Measurements from ENCODE around the gene CYP2S1. TPM values are rescaled to one million over a fixed set of nuclear protein-coding genes. Genes with fewer than 3 reads are reported as not detected.
"Not testable (repeated sequence)": the region's sequence is repeated elsewhere in the genome, so short reads cannot be mapped to it uniquely, and the experiment has no call there.

CYP2S1 gene
- total RNA-seq, 2 donors from 2014 or later: 22.6 to 44.9 TPM

DNA sequence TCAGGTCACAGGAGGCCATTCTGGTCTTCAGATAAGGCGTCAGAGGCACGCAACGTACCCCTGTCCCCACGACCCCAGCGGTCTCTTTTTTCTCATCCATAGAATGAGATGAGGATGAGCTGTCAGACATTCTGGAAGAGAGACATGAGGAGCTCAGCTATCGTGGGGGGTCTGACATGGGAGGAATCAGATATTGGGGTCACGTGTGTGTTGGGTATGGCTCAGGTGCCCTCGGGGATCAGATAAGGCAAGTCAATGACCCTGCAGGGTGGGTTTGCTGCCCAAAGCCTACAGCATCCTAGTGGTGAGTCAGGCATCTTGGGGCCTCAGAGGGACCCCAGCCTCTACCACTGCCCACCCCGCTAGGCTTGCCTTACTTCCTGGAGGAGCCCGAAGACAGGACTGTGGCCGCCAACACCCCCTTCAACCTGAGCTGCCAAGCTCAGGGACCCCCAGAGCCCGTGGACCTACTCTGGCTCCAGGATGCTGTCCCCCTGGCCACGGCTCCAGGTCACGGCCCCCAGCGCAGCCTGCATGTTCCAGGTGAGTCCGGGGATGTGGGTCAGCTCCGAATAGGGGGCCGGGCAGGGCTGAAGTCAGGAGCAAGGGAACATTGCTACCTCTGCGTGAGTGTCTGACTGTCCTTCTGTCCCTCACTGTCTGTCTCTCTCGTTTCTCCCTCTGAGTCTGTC lies 28.6 kb downstream of the CYP2S1 start:
- ATAC-seq: no peak
- intact Hi-C loops (cut with DNase I, micrococcal nuclease): no loop called here
- DNase-seq: no peak

DNA sequence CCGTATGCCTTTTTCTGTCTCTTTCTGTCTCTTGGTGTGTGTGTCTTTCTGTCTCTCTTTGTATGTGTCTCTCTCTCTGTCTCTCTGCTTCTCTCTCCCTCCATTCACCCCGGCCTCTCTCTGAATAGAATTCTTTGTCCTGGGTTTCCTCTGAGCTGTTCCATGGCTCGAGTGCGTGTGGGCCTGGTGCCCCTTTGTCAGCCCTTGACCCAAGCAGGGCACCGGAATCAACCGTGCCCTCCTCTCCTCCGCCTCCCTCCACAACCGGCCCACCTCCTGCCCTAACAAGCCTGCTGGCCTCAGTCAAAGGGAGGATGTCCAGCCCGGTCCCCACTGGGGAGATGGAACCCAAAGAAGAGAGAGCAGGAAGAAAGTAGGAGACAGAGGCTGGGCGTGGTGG lies 29.2 kb downstream of the CYP2S1 start:
- no peak for ATAC-seq
- no peak for DNase-seq
- intact Hi-C loops (cut with DNase I, micrococcal nuclease): no loop called here

DNA sequence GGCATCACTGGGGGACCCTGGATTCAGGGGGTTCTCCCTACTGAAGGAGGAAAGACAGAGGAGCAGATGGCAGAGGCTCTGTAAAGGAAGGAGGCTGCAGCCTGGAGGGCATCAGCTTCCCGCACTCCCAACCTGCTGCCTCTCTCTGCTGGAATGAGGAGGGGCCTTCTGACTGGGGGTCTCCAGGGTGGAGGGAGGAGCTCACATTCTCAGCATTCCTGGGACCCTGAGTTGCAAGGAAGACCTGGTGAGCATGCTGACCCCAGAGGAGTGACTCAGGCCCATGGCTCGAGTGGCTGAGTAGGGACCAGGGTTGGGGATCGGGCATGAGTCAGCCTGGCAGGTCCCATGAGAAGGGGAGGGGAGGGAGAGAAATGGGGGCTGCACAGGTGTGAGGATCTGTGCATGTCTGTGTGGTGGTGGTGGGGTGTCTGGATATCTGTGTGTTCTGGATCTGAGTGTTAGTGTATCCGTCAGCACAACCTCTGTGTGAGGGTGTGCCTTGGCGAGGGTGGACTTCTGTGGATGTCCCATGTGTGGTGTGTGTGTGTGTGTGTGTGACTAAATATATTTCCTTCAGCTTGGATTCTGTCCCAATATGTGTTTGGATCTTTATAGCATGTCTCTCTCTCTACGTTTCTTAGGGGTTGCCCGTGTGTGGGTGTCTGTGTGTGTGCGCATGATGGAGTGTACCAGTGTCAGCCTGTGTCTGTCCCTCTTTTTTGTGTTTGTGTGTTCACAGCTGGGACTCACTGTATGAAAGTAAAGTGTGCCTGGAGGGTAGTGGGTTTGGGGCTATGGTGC lies 30.6 kb downstream of the CYP2S1 start:
- ATAC-seq: no peak
- no peak for DNase-seq
- intact Hi-C loops (cut with DNase I, micrococcal nuclease): no loop called here

DNA sequence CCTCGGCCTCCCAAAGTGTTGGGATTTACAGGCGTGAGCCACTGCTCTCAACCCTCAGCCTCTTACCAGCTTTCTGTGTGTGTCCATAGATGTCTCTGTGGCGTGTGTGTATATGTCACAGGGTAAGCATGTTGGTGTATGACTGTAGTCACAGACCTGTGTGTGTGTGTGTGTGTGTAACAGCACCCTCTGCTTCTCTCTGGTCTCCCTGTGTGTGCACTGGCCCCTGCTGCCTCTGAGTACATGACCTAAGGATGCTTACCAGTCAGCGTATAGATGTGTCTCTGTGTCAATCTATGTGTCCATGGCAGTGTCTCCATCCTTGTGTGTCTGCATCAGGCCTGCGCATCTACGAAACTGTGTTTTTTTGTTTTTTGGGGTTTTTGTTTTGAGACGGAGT lies 31.6 kb downstream of the CYP2S1 start:
- no peak for DNase-seq
- intact Hi-C loops (cut with DNase I, micrococcal nuclease): no loop called here
- no peak for ATAC-seq

DNA sequence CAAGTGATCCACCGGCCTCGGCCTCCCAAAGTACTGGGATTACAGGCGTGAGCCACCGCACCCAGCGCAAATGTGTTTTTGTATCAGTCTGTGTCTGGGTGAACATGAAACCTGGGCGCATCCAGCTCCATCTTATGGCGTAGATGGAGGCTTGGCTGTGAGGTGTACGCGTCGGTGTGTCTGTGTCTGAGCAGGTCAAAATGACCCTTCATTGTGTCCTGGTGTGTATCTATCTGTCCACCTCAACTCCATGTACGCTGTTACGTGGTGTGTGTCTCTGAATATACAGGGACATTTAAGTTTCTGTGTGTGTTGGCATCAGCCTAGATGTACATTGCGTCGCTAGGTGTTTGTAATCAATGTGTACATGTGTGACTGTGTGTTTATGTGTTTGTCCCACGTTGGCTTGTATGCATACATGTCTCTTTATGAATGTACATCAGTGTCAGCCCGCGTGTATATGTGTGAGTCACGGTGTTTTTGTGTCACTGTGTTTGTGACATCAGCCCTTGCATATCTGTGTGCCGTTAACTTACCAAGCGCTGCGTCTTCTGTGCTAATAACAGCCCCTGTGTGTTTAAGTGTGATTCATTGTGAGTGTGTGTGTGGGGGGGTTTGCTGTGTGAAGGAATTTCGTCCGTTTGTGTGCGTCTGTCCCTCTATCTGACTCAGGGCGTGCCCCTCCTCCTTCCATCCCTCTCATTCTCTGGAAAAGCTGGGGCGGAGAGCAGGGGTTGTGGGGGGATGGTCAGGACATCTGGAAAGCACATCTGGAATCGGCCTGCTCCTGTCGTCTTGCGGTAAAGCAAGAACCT lies 32.4 kb downstream of the CYP2S1 start:
- peak; percentile 15 for ATAC-seq
- peak; percentile 37 to 48 for DNase-seq
- intact Hi-C loops (cut with DNase I, micrococcal nuclease): no loop called here

DNA sequence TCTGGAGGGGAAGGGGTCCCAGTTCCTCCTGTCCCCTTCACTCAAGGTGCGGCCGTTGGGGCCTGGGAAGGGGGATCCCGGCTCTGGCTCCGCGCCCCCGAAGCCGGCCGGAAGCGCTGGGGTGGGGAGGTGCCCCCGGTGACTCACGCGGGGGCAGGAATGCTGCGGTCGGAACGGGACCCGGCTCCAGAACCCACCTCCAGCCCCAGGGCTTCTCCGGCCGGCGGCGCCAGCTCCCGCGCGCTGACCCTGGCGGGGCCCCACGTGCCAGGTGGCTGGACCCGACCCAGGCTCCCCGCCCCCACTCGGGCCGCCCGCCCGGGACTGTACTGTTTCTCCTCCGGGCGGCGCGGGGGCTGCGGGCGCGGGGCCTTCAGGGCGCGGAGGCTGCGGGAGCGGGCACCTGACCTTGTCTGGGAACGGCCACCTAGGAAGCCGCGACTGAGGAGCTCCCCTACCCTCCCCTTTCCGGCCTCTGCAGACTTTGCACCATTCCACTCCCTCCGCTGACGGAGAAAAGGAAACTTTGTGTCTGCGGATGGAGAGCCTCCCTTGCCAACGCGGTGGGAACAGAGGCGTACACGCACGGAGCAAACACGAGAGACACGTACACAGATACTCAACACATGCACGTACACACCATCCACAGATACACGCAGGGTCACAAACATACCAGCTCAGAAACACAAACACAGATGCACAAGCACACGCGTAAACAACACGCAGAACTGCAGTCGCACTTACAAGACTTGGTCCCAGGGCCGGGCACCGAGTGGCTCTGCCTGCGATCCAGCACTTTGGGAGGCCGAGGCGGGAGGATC lies 33.2 kb downstream of the CYP2S1 start:
- intact Hi-C loops (cut with DNase I, micrococcal nuclease): no loop called here
- peak; percentile 95 for ATAC-seq

DNA sequence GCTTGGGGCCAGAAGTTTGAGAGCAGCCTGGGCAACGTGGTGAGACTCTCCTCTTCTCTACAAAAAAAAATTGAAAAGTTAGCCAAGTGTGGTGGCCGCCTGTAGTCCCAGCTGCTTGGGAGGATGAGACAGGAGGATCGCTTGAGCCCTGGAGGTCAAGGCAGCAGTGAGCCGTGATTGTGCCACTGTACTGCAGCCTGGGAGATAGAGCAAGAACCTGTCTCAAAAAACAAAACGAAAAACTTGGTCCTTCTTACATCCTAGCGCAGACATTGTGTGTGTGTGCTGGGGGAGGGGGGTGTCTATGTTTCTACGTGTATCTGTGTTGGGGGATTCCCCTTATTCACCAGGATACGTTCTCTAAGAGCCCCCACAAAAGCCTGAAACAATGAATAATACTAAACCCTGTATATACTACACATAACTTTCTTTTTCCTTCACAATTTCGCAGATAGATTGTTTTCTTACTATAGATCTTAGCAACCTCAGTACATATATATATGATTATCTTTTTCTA lies 33.9 kb downstream of the CYP2S1 start:
- intact Hi-C loops (cut with DNase I, micrococcal nuclease): no loop called here
- no peak for DNase-seq
- ATAC-seq: peak; percentile 9

More for the DNA sequence above, 33.2 kb downstream of the CYP2S1 start:
- DNase-seq: peak; percentile 68 to 70

DNA sequence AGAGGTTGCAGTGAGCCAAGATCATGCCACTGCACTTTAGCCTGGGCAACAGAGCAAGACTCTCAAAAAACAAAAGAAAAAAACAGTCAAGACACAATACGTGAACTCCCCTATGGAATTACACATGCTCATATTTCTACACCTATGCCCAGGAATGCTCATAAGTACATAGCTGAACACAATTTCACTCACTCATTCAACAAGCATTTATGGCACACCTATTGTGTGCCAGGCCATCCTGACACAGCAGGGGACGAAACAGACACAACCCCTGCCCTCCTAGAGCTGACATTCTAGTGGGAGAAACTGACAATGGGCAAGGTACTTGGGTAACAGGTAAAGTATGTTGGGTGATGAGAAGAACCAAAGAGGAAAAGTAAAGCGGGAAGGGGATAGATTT lies 35.5 kb downstream of the CYP2S1 start:
- DNase-seq: no peak
- ATAC-seq: no peak
- intact Hi-C loops (cut with DNase I, micrococcal nuclease): no loop called here

DNA sequence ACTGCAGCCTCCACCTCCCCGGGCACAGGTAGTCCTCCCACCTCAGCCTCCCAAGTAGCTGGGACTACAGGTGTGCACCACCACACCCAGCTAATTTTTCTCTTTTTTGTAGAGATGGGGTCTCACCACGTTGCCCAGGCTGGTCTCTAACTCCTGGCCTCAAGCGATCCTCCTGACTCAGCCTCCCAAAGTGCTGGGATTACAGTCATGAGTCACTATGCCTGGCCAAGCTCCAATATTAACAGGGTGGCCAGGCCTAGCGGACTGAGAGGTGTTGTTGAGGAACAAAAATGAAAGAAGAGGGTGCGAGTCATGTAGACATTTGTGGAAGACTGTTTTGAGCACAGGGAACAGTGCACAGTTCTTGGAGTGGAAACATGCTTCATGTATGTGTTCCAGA lies 36.3 kb downstream of the CYP2S1 start:
- intact Hi-C loops (cut with DNase I, micrococcal nuclease); DNase-seq; ATAC-seq: not testable (repeated sequence)

DNA sequence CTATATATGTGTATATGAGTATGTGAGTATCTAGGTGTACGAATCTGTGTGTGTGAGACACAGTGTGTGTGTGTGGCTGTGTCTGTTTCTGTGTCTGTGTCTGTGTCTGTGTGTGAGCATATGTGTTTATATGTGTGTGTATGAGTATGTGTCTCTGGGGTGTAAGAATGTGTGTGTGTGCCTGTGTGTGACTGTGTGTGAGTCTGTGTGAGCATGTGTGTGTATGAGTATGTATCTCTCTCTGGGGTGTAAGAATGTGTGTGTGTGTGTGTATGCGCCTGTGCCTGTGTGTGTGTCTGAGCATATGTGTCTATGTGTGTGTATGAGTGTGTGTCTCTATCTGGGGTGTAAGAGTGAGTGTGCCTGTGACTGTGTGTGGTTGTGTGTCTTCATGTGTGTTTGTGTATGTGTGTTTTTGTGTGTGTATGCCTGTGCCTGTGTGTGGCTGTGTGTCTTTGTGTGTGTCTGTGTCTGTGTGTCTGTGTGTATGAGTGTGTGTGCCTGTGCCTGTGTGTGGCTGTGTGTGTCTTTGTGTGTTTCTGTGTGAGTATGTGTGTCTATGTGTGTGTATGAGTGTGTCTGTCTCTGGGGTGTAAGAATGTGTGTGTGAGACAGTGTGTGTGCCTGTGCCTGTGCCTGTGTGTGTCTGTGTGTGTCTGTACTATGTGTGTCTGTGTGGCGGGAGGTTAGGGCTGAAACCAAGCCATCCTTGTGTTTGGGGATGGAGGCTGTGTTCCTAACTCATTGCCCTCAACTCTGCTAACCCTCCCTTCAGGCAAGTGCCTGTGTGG lies 37.2 kb downstream of the CYP2S1 start:
- intact Hi-C loops (cut with DNase I, micrococcal nuclease): no loop called here
- ATAC-seq (no peak), DNase-seq (no peak)

DNA sequence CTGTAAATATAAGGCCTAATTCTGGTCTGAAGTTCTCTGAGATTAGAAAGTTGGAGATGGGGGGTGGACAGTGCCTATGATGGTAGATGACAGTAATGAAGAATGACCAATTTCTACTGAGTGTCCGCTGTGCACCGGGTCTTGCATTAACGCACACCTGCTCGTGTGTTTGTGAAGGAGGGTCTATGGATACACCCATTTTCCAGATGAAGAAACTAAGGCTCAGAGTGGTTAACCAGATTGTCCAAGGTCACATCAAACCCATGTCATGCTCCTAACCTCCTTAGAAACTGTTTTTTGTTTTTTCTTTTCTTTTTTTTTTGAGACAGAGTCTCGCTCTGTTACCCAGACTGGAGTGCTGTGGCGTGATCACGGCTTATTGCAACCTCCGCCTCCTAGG lies 39.7 kb downstream of the CYP2S1 start:
- ATAC-seq (no peak), DNase-seq (no peak)
- intact Hi-C loops (cut with DNase I, micrococcal nuclease): no loop called here

DNA sequence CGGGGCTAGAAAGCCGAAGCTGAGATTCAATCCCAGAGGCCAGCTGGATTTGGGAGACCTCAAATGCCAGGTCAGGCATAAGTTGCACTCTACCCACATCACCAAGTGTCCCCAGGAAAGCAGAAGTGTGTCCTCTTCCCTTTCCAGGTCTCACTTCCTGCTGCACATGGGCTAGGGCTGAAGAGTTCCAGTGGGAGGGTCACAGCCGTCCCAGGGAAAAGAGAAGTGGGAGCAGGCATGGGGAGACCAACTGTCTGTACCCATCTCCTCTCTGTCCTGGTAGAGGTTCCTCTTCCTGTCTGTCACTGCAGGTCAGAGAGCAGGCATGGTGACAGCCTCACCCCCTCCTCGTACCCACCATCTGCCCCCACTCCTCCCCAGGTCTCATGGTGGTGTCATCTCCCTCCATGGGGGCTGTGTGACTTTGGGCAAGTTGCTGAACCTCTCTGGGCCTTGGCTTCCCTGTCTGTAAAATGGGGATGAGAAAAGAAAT lies 40.8 kb downstream of the CYP2S1 start:
- ATAC-seq (peak; percentile 38), DNase-seq (peak in 1 of 2 donors; percentile 51)
- intact Hi-C loops (cut with DNase I, micrococcal nuclease): no loop called here

DNA sequence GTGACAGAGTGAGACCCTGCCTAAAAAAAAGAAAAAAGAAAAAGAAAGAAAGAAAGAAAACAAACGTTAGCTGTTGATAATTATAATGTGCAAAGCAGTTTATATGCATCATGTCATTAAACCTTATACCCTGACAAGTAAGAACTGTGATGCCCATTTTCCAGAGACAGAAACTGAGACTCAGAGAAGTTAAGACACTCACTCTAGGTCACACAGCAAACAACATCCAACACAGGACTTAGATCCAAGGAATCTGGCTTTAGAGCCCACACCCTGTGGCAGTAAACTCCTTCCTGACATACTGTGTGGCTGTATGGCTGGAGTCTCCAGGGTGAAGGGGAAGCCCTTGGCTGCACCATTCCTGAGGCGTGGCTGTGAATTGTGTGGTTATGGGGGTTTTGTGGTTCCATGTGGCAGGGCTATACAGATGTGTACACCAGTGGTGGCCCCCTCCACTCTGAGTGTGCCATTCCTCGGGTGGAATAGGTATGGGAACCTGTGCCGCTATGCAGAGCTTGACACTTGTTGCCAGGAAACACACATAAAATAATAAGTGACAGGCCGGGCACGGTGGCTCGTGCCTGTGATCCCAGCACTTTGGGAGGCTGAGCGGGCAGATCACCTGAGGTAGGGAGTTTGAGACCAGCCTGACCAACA lies 41.6 kb downstream of the CYP2S1 start:
- no peak for ATAC-seq
- no peak for DNase-seq
- intact Hi-C loops (cut with DNase I, micrococcal nuclease): no loop called here

DNA sequence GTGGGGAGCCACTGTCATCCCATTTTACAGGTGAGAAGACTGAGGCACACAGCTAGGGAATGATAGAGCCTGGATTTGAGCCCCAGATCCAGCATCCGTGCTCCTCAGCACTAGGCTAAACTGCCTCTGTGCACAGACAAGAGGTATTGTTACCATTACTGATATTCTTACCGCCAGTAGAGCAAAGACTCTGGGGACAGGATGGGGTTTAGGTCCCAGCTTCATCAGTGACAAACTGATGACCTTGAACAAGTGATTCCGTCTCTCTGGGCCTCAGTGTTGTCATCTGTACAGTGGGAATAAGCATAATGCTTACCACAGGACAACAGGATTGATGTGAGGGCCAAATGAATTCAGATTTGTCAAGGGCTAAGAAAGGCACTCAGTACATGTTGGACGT lies 42.5 kb downstream of the CYP2S1 start:
- DNase-seq: no peak
- ATAC-seq: no peak
- intact Hi-C loops (cut with DNase I, micrococcal nuclease): no loop called here

DNA sequence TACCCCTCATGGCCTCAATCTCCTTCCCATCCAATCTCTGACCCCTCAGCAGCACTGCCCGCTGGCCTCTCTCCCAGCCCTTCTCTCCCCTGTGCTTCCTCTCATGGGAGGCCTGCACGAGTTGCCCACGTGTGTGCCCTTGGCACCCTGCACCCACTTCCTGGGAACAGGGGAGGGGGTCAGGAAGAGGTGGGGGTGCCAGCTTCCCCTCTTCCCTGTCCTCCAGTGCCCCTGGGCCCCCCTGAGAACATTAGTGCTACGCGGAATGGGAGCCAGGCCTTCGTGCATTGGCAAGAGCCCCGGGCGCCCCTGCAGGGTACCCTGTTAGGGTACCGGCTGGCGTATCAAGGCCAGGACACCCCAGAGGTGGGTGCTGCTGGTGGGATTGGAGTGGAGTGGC lies 45.2 kb downstream of the CYP2S1 start:
- intact Hi-C loops (cut with DNase I, micrococcal nuclease): no loop called here
- ATAC-seq: no peak
- no peak for DNase-seq

DNA sequence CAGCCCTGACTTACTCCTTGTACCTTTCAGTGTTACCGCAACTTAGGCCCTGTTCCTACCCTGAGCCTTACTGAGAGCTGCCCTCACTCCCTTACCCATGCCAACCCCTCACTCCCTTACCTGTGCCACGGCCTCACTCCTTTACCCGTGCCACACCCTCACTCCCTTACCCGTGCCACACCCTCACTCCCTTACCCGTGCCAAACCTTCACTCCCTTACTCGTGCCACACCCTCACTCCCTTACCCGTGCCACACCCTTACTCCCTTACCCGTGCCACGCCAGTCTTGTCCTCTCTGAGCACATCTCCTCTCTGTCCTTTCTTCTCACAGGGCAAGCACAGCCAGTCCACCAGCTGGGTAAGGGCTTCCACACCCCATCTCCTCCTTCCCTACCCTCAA lies 46.3 kb downstream of the CYP2S1 start:
- peak; percentile 65 for ATAC-seq

DNA sequence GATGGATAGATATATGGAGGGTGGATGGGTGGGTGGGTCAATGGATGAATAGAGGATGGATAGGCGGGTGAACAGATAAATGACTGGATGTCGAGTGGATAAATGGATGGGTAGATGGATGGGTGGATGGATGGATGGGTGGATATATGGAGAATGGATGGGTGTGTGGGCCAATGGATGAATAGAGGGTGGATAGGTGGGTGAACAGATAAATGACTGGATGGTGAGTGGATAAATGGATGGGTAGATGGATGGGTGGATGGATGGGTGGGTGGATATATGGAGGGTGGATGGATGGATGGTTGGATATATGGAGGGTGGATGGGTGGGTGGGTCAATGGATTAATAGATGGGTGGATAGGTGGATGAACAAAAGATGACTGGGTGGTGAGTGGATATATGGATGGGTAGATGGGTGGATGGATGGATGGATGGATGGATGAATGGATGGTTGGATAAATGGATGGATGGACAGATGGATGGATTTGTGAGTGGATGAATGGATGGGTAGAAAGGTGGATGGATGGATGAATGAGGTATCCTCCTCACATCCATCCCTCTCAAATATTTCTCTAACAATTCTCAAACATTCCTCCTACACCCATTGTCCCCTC lies 47.0 kb downstream of the CYP2S1 start:
- DNase-seq (no peak), ATAC-seq (no peak)
- intact Hi-C loops (cut with DNase I, micrococcal nuclease): no loop called here

More for the DNA sequence above, 46.3 kb downstream of the CYP2S1 start:
- intact Hi-C loops (cut with DNase I, micrococcal nuclease): no loop called here
- no peak for DNase-seq

All from left colon (tissue), 2 donors.